Suprapubic skin (tissue), 4 donors: ENCODE results near the gene KANSL1.
"Not testable (repeated sequence)": the region's sequence is repeated elsewhere in the genome, so short reads cannot be mapped to it uniquely, and the experiment has no call there.

Source experiments
- EP300 ChIP-seq: sonication (generic); formaldehyde crosslinking; IDR thresholded peaks from one replicate; pipeline ENCODE4 v1.6.1; 2017; ENCODE audit warnings: antibody characterized with exemption
- POLR2A ChIP-seq, 2 donors: fragments of 450-650 bp; IDR thresholded peaks; one replicate each; pipeline ENCODE4 v1.6.1; 2017; ENCODE audit warnings: antibody characterized with exemption in 2 of 2, mild to moderate bottlenecking in 2 of 2, moderate library complexity in 2 of 2
- POLR2AphosphoS5 ChIP-seq, 3 donors: sonication (generic); formaldehyde crosslinking; IDR thresholded peaks; one replicate each; pipeline ENCODE4 v1.6.1; 2017; ENCODE audit warnings: antibody characterized with exemption in 3 of 3
- TF ChIP-seq, protein P1 (sequence below), 2 donors: fragments of 200-600 bp in 1 of 2; fragments of 450-650 bp in 1 of 2; sonication (generic) in 1 of 2; IDR thresholded peaks; one replicate each; pipeline ENCODE4 v1.5.1; 2016 to 2019; ENCODE audit warnings: antibody characterized with exemption in 2 of 2, mild to moderate bottlenecking in 1 of 2, moderate library complexity in 1 of 2

DNA sequence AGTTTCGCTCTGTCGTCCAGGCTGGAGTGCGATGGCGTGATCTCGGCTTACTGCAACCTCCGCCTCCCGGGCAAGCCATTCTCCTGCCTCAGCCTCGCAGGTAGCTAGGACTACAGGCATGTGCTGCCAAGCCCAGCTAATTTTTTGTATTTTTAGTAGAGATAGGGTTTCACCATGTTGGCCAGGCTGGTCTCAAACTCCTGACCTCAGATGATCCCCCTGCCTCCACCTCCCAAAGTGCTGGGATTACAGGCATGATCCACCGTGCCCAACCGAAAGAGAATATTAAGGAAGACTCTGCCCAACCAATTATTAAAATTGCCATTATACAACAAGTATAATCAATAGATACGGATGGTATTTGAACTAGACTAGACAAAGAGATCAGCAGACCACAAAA lies 82.0 kb downstream of the KANSL1 start:
- TF ChIP-seq, protein P1, sequence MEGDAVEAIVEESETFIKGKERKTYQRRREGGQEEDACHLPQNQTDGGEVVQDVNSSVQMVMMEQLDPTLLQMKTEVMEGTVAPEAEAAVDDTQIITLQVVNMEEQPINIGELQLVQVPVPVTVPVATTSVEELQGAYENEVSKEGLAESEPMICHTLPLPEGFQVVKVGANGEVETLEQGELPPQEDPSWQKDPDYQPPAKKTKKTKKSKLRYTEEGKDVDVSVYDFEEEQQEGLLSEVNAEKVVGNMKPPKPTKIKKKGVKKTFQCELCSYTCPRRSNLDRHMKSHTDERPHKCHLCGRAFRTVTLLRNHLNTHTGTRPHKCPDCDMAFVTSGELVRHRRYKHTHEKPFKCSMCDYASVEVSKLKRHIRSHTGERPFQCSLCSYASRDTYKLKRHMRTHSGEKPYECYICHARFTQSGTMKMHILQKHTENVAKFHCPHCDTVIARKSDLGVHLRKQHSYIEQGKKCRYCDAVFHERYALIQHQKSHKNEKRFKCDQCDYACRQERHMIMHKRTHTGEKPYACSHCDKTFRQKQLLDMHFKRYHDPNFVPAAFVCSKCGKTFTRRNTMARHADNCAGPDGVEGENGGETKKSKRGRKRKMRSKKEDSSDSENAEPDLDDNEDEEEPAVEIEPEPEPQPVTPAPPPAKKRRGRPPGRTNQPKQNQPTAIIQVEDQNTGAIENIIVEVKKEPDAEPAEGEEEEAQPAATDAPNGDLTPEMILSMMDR (IDR thresholded peaks at IDR 0.05): not testable (repeated sequence)
- not testable (repeated sequence) for TF ChIP-seq POLR2A (IDR thresholded peaks at IDR 0.05); EP300; POLR2AphosphoS5 (IDR thresholded peaks at IDR 0.05)
